ENCODE measurements around the gene MATCAP1. TPM values are rescaled to one million over a fixed set of nuclear protein-coding genes. Genes with fewer than 3 reads are reported as not detected.

MATCAP1 gene
- total and polyA plus RNA-seq, 10 of the 15 experiments (the other 5 are each of a cell fraction or from before 2014, with no cell fraction given) = 2.8 to 25.8 (median 8.6) TPM

DNA sequence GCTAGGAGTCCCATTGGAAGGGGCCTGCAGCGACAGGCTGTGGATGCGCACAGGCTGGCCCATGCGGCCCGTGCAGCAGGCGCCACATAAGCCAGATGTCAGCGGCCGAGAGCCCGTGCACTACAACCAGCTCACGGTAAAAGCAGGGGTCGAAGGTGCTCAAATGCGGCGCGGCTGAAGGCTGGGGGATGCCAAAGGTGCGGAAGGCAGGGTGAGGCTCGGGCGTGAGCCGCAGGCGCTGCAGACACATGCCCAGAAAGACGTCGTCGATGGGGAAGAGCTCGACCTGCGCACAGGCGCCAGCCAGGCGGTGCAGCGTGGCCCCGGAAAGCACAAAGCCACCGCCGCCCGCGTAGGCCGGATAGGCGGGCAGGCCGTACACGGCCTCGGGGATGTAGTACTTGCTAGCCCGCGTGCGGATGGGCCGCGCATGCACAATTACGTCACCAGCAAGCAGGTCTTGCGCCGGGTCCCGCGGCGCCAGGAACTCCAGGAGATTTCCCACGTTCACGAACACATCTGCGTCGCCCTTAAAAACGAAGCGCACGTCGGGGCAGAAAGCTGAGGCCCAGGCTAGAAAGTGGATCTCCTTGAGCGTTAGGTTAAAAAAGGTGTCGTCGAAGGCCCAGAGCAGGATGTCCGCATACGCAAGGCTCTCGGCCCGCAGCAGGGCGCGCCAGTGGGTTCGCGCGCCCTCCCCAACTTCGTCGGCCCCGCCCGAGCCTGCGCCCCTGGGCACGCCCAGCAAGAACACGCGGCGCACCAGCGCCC is 34.3 kb downstream of the MATCAP1 start:
- BruUV-seq (replicated peaks) = no TSS peak
- peak; percentile 30; the same call in 1 of the 2 replicates for TF ChIP-seq POLR2A (IDR thresholded peaks at IDR 0.05; ENCODE audit: low read depth, low read length)
- no peak for TF ChIP-seq ASH2L (IDR thresholded peaks at IDR 0.05; ENCODE audit: borderline replicate concordance, low read depth)
- no peak for TF ChIP-seq BCL3 (IDR thresholded peaks at IDR 0.05; ENCODE audit: borderline replicate concordance, insufficient read depth, low read depth, low read length, poor library complexity, severe bottlenecking)
- no peak for TF ChIP-seq SRF (IDR thresholded peaks at IDR 0.05; ENCODE audit: low read depth in 2 of 2, low read length in 2 of 2)
- TF ChIP-seq NFYB (IDR thresholded peaks at IDR 0.05; ENCODE audit: insufficient read depth, low read depth, low read length) = no peak
- no peak for TF ChIP-seq TAF1 (IDR thresholded peaks at IDR 0.05; ENCODE audit: borderline replicate concordance, low read depth, low read length)

More for the DNA sequence above, 34.3 kb downstream of the MATCAP1 start:
- H3K4me2 ChIP-seq (ENCODE audit: control insufficient read depth, insufficient read depth) = peak overlapping the region; percentile 86; the same call in 1 of the 2 replicates
- no peaks in the 10 kb centered on the region for H3K9me3 ChIP-seq (replicated peaks; ENCODE audit: control insufficient read depth, insufficient read depth, low read length)
- H3K27me3 ChIP-seq (replicated peaks in 1 of 2; ENCODE audit: control insufficient read depth in 2 of 2, insufficient read depth in 2 of 2, low read length in 1 of 2) = no peaks in the 10 kb centered on the region
- DNase-seq (ENCODE audit: low read depth, low spot score) (no peak), ATAC-seq (no peak), FAIRE-seq (no peak)
- peaks cover 19 to 21% of the 10 kb centered on the region in 2 experiments; a peak in 3 of 4 replicates for H3K36me3 ChIP-seq (ENCODE audit: control insufficient read depth in 2 of 2, insufficient read depth in 2 of 2, low read length in 1 of 2)
- 96% methylated on average over 73 of the region's 77 CpGs for WGBS (ENCODE audit: insufficient coverage, insufficient replicate concordance, low lambda C conversion rate, missing lambda C conversion rate)
- intact Hi-C loops (cut with micrococcal nuclease; ENCODE audit: unreplicated experiment) (loop anchor here (2.0 kb wide), 1 partner anchor 131 kb away; no protein-coding TSS in a partner anchor), in situ Hi-C loops (cut with MboI) (loop anchor here (5.0 to 10.0 kb wide), 2 partner anchors 132 to 175 kb away; no protein-coding TSS in a partner anchor)
- SMC1A ChIA-PET (ENCODE audit: uncharacterized antibody, unreplicated experiment) = no interaction called here
- H3K4me3 ChIP-seq = no peak overlapping the region
- CTCF ChIA-PET = no interaction called here
- no peak overlapping the region for H3K27ac ChIP-seq (ENCODE audit: control insufficient read depth, insufficient read depth)
- RAD21 ChIA-PET (ENCODE audit: unreplicated experiment) = no interaction called here
- H4K20me1 ChIP-seq (ENCODE audit: control insufficient read depth, insufficient read depth) = no peaks in the 10 kb centered on the region
- no peaks in the 10 kb centered on the region; the same call in 1 of the 2 replicates for H3K4me1 ChIP-seq (ENCODE audit: control insufficient read depth, insufficient read depth, low read length)
- POLR2A ChIA-PET = no interaction called here
- H3K79me2 ChIP-seq (ENCODE audit: control insufficient read depth, insufficient read depth, low read length) = no peaks in the 10 kb centered on the region
- no peak overlapping the region for H3K9ac ChIP-seq (ENCODE audit: control insufficient read depth, insufficient read depth, low read length)
- H2AFZ ChIP-seq (ENCODE audit: control insufficient read depth, low read depth, low read length) = no peak overlapping the region
